T-helper 1 cell treated with Interleukin-12 subunit alpha and Interleukin-12 subunit beta and Interleukin-4 antibody, amounts not matched to agents 30 μg/mL and 1 μg/mL, for 36 hours (primary cell): ENCODE data around the gene METTL24.
A peak's percentile ranks its signal among the peaks of the same experiment; 100 is the strongest.

Experiments used
- H3K27ac Mint-ChIP-seq: one replicate; pipeline ENCODE4 v1.8.0; 2021; ENCODE audit warnings: mild to moderate bottlenecking, mixed read lengths
- H3K27me3 Mint-ChIP-seq: one replicate; pipeline ENCODE4 v1.8.0; 2021; ENCODE audit warnings: low read depth, mixed read lengths
- H3K36me3 Mint-ChIP-seq: one replicate; pipeline ENCODE4 v1.8.0; 2021; ENCODE audit warnings: low read depth, mixed read lengths
- H3K4me1 Mint-ChIP-seq: one replicate; pipeline ENCODE4 v1.8.0; 2021; ENCODE audit warnings: low read depth, mixed read lengths
- H3K4me3 Mint-ChIP-seq: one replicate; pipeline ENCODE4 v1.8.0; 2021; ENCODE audit warnings: mild to moderate bottlenecking, moderate library complexity, mixed read lengths
- H3K9me3 Mint-ChIP-seq: one replicate; pipeline ENCODE4 v1.8.0; 2021; ENCODE audit warnings: mixed read lengths

Gene METTL24, protein sequence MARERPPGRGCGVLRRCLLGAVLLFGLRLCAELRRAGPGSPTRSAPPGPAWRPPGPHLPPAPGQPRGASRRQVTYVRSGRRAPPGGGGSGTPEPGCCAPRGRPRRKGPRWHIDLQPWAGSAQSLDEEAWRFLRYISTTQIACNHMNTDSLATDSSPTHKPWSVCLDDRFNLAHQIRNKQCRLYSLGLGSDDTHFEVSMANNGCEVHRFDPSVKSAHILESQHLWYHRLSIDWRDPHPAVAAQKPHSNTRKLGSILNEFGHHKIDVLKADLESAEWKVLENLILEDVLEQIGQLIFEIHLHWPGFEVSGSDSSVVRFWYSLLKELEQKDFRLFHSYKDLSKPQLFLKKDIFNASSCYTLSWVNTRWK

DNA sequence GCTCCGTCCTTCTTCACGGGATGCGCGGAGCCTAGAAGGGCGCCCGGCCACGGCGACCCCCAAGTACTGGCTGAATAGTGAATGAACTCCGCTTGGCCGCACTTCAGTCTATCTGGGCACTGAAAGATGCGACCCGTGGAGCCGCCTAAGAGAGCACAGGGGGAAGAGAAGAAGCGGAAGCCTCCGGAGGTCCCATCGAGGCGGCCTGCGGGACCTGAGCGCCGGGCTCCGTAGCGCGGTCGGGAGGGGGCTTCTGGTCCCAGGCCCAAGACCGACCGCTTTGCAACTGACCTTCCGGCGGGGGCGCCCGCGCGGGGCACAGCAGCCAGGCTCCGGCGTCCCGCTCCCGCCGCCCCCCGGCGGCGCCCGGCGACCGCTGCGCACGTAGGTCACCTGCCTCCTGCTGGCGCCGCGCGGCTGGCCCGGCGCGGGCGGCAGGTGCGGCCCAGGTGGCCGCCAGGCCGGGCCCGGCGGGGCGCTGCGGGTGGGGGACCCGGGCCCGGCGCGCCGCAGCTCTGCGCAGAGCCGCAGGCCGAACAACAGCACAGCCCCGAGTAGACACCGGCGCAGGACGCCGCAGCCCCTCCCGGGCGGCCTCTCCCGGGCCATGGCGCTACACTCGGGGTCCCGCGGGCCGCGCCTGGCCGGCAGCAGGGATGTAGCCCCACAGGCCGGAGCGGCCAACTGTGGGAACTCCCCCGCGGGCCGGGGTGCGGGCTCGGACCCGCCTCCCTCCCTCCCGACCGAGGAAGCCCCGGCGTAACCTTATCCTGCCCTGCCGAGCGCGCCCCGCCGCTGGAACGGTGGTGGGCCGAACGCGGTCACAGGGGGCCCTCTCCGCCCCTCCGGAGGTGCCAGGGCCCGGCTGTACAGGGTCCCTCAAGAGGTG, at the start of gene METTL24:
Gene METTL24 (minus strand): TSS at position 686 of the 889 bp plus-strand sequence. CDS start 77 bp downstream, at position 609.
- Mint-ChIP-seq H3K9me3 (no peaks in the 10 kb centered on the region), H3K27me3 (peaks cover 69% of the 10 kb centered on the region), H3K4me3 (peak within 1 kb of the TSS; percentile 65), H3K4me1 (peaks cover 4% of the 10 kb centered on the region), H3K36me3 (no peaks in the 10 kb centered on the region), H3K27ac (no peak within 1 kb of the TSS)

DNA sequence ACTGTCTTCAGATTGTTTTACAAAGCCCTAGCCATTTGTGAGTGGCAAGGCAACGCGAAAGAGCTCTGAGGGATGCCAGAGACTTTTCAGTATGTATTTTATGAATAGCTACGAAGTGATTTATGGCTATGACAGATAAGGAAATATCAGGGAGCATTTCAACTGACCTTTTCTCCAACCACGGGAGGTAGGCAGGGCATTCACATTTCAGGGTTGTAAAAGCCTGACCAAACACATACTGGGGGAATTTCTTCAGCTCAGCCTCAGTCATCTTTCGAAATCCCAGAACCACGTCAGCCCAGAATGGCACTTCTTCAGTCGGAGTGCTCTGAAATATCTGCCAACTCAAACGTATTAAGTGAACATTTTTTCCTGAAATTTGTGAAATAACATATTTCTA, 46.5 kb upstream of the METTL24 start:
- no peaks in the 10 kb centered on the region for H3K36me3 Mint-ChIP-seq
- no peaks in the 10 kb centered on the region for H3K4me1 Mint-ChIP-seq
- no peak overlapping the region for H3K4me3 Mint-ChIP-seq
- no peak overlapping the region for H3K27ac Mint-ChIP-seq
- H3K27me3 Mint-ChIP-seq = no peaks in the 10 kb centered on the region
- no peaks in the 10 kb centered on the region for H3K9me3 Mint-ChIP-seq

DNA sequence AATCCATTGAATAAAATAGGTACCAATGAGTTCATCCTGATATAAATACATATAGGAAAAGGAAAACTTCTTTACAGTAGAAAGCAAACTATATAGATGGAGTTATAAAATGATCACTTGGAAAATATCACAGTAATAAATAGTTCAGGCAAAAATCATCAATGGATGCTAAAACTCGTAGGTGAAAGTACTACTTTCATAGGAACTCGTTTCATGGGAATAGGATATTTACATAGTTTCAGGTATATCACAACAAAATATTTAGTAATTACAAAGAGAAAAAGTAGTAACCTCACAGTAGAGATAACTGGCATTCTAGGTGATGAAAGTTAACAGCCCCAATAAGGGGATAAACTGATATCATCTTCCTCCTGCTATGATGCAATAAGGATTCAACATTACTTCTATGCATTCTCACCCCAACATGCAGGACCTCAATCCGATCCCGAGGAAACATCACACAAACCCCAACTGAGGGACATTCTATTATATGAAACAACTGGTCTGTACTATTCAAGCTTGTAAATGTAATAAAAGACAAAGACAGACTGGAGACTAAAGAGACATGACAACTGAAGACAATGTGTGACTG, 43.5 kb upstream of the METTL24 start:
- Mint-ChIP-seq H3K27ac (no peak overlapping the region), H3K9me3 (no peaks in the 10 kb centered on the region), H3K27me3 (no peaks in the 10 kb centered on the region), H3K36me3 (no peaks in the 10 kb centered on the region), H3K4me1 (no peaks in the 10 kb centered on the region), H3K4me3 (no peak overlapping the region)

DNA sequence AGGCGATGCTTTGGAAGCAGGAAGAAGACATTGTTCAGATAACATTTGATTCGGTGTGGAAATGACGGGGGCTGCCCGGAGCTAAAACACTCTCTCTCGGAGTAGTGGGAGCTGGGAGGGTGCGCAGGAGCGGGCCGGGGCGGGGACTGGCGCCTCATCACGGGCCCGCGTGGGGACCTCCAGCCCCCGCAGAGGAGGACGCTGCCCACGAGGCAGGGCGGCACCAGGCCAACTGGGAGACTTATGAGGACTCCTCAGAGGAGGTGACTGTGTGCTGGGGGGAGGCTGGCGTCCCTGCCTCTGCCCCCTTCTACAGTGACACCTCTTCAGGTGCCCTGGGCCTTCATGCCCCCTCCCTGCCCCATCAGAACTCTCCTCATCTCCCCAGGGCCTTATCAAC, 42.1 kb upstream of the METTL24 start:
- no peaks in the 10 kb centered on the region for H3K4me1 Mint-ChIP-seq
- H3K9me3 Mint-ChIP-seq = no peaks in the 10 kb centered on the region
- no peak overlapping the region for H3K27ac Mint-ChIP-seq
- H3K4me3 Mint-ChIP-seq = no peak overlapping the region
- H3K36me3 Mint-ChIP-seq = no peaks in the 10 kb centered on the region
- H3K27me3 Mint-ChIP-seq = no peaks in the 10 kb centered on the region

DNA sequence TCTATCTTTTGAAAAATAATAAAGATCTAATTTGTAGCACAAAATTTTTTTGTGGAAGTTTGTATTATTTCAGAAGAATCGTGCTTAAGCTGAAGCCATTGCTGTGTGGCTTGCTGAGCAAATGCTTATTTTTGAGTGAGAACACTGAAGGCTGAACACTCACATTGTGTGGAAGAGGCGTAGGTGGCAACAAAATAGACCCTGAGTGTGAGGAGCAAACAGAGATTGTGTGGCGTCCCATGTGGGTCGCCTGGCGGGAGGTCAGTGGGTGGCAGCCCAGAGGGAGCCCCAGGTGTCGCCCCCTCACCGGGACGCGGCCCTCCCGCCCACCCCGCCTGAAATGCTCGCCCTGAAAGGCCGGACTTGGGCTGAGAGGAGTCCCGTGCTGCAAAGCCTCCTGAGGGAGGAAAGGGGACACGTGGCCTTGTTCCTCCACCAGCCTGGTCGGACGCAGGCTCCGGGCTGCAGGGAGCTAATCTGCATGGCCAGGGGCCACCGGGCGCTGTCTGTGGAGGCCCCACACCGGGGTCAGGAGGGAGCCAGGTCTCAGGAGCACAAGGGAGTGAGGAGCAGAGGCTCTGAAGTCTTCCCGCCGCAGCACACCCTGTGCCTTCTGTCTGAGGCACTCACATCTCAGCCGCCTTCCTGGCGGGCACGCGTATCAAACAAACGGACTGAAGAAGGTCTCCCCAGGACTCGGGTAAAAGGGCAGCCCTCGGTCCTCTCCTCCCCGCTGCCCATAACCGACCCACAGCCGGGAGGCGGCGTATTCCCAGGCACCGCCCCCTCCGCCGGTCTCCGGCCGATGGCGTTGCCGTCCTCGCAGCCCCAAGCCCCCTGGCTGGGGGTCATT, 41.3 kb upstream of the METTL24 start:
- Mint-ChIP-seq H3K36me3 (no peaks in the 10 kb centered on the region), H3K27me3 (no peaks in the 10 kb centered on the region), H3K4me3 (no peak overlapping the region), H3K4me1 (no peaks in the 10 kb centered on the region), H3K9me3 (no peaks in the 10 kb centered on the region), H3K27ac (no peak overlapping the region)

DNA sequence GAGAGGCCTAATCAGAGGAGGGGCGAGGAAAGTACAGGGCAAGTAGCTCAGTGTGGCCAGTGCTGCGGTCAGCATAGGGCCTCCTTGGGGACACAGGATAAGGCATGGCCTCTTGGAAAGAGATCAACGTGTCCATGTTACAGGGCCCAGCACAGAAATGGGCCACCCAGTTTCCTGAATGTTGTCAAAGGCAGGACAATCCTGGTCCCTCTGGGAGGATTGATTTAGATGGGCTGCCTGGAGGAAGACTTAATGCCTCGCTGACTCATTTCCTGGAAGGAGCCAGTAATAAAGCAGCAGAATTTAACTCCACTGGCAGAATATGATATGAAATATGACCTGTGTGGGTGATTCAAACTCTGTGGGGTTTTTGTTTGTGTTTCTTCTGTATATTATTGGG, 40.6 kb upstream of the METTL24 start:
- no peaks in the 10 kb centered on the region for H3K27me3 Mint-ChIP-seq
- H3K36me3 Mint-ChIP-seq = no peaks in the 10 kb centered on the region
- no peaks in the 10 kb centered on the region for H3K4me1 Mint-ChIP-seq
- no peaks in the 10 kb centered on the region for H3K9me3 Mint-ChIP-seq
- H3K27ac Mint-ChIP-seq = no peak overlapping the region
- H3K4me3 Mint-ChIP-seq = no peak overlapping the region

DNA sequence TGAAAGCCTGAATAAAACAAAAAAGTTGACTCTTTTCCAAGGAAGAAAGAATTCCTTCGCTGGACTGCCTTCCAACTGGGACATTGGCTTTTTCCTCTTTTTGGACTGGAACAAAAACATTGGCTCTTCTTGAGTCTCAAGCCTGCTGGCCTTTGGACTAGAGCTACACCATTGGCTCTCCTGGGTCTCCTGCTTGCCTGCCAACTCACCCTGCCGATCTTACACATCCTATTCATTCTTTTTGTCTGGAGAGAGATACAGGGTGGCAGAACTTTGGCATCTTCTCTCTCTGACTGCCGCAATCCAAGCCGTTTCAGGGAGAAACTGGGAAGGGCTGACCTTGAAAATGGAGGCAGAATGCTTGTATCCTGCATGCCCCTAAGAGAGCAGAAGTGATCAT, 37.1 kb upstream of the METTL24 start:
- H3K27ac Mint-ChIP-seq = no peak overlapping the region

DNA sequence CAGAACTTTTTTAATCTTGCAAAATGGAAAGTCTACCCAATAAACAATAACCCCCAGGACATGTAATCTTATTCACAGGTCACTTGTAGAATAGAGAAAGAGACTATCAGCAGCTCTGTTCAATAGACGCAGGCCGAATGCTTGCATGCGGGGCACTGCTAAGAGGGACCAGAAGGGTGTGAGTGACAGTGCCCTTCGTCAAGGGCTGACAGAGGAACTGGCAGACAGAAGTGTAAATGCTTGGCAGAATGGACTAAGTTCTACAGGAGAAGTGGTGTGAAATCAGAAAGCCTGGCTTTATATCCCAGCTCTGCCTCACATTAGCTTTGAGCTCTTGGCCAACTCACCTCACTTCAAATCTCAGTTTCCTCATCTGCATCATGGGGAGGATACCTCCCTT, 36.3 kb upstream of the METTL24 start:
- H3K27ac Mint-ChIP-seq = no peak overlapping the region
- H3K27me3 Mint-ChIP-seq = no peaks in the 10 kb centered on the region
- no peak overlapping the region for H3K4me3 Mint-ChIP-seq
- H3K4me1 Mint-ChIP-seq = peaks cover 8% of the 10 kb centered on the region
- H3K36me3 Mint-ChIP-seq = no peaks in the 10 kb centered on the region
- no peaks in the 10 kb centered on the region for H3K9me3 Mint-ChIP-seq

More for the DNA sequence above, 37.1 kb upstream of the METTL24 start:
- no peaks in the 10 kb centered on the region for H3K36me3 Mint-ChIP-seq
- H3K9me3 Mint-ChIP-seq = no peaks in the 10 kb centered on the region
- H3K4me3 Mint-ChIP-seq = no peak overlapping the region
- H3K4me1 Mint-ChIP-seq = peaks cover 2% of the 10 kb centered on the region
- no peaks in the 10 kb centered on the region for H3K27me3 Mint-ChIP-seq

DNA sequence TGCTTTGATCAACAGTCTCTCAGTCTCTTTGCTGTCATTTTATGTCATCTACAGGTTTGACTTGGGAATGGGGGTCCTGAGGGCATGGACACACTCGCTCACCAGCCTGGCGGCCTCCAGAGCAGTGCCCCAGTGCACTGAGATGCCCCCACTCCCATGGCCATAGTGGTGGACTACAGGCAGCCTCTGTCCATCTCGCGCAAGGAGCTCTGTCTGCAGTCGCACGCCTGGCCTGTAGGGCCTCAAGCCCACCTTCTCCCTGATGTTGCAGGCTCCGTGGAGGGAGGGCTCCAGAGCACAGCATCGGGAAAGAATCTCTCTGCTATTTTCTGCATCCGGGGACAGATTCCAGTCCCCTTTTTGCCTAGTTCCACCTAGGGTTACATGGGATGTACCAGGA, 34.6 kb upstream of the METTL24 start:
- H3K4me3 Mint-ChIP-seq = no peak overlapping the region
- H3K4me1 Mint-ChIP-seq = peaks cover 8% of the 10 kb centered on the region
- H3K9me3 Mint-ChIP-seq = no peaks in the 10 kb centered on the region
- no peaks in the 10 kb centered on the region for H3K27me3 Mint-ChIP-seq
- no peak overlapping the region for H3K27ac Mint-ChIP-seq
- no peaks in the 10 kb centered on the region for H3K36me3 Mint-ChIP-seq

DNA sequence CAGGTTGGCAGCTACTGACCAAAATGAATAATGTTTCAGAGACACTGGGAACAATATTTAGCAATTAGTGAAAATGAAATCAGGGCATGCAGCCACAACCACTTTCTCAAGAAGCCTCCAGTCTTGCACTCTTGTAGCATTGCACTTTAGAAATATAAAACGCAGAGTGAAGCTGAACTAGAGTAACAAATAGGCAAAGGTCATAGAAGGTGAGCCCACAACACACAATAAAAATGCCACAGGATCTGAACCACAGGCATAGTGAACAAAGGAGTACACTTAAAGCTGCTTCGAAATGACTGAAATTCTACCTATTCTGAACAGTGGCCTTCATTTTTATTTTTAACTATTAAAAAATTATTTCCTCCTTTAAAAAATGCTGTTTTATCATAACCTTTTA, 32.3 kb upstream of the METTL24 start:
- H3K9me3 Mint-ChIP-seq = no peaks in the 10 kb centered on the region
- peaks cover 8% of the 10 kb centered on the region for H3K4me1 Mint-ChIP-seq
- no peaks in the 10 kb centered on the region for H3K36me3 Mint-ChIP-seq
- H3K4me3 Mint-ChIP-seq = no peak overlapping the region
- H3K27me3 Mint-ChIP-seq = no peaks in the 10 kb centered on the region
- no peak overlapping the region for H3K27ac Mint-ChIP-seq

DNA sequence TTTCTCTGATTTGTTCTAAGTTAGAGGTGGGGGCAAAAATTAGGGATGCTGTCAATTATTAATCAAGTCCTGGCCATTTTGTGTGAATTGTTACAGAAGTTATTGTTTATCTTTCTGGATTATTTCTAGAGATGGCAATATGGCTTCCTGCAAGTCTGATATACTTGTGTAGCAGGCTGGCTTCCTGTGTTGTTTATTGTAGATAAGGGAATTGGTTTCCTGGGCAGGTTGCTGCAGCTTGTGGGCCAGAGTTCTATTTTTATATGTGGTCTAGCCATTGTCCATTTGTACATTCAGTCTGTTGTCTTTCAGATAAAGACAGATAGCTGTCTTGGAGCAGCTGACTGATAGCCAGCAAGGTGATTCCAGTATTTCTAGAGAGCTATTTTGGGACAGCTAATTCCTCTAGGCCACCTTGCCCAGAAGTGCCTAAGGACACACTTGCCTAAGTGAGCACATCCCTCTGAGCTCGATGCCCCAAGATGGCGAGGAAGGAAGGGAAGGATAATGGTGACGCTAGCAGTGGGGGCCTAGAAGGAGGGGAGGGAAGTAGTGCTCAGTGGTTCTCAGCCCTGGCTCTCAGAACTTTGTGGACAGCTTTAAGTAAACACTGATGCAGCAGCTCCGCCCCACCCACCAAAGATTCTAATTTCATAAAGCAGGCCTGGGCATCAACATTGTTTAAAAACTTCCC, 31.7 kb upstream of the METTL24 start:
- Mint-ChIP-seq H3K4me1 (peaks cover 8% of the 10 kb centered on the region), H3K27me3 (no peaks in the 10 kb centered on the region), H3K4me3 (no peak overlapping the region), H3K9me3 (no peaks in the 10 kb centered on the region), H3K27ac (no peak overlapping the region), H3K36me3 (no peaks in the 10 kb centered on the region)

DNA sequence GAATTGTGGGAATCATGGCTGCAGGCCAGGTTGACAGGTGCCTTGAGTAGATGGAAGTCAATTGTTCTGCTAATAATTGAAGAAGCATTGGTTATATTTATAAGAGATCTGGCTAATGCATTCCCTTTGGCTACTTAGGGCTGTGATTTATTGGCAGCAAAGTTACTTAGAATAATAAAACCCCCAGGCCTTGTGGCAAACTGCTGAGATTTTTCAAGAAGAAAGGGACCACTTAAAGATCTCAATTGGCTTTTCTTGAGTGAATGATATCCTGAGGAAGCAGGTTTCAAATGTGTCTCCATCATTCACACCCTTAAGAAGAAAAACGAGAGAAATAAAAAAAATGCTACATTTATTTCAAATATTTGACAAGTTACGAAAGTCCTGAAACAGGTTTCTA, 29.8 kb upstream of the METTL24 start:
- Mint-ChIP-seq H3K36me3 (no peaks in the 10 kb centered on the region), H3K27me3 (no peaks in the 10 kb centered on the region), H3K9me3 (no peaks in the 10 kb centered on the region), H3K4me1 (peaks cover 8% of the 10 kb centered on the region), H3K27ac (no peak overlapping the region), H3K4me3 (no peak overlapping the region)

DNA sequence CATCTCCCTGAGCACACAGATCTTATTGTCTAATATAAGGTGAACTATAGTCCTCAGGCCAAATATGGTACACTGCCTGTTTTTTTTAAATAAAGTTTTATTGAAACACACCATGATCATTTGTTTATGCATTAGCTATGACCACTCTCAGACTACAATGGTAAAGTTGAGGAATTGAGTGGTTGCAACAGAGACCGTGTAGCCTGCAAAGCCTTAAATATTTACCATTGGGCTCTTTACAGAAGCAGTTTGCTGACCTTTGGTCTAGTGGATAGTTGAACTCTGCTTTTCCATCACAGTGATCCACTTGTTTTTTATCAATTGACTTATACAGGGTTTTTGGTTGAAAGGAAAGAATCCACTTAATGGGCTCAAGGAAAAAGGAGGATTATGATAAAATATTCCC, 27.3 kb upstream of the METTL24 start:
- no peak overlapping the region for H3K4me3 Mint-ChIP-seq

DNA sequence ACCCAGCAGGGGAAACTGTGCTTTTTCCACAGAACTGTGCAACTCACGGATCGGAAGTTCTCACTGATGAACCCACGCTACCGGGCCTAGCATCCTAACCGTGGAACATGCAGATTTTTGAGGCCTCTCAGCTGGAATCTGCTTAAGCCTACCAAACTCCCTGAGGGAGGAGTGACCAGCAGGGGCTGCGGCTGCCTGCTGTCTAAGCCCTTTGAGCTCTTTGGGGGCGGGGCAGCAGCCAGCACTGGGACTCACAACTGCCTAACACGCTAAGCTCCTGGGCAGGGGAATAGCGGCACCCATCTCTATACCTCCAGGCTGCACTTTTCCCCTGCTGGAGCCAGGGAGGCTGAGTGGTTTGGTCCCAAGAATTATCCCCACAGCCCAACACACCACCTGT, 20.4 kb upstream of the METTL24 start:
- Mint-ChIP-seq H3K27me3 (no peaks in the 10 kb centered on the region), H3K4me1 (no peaks in the 10 kb centered on the region), H3K36me3 (no peaks in the 10 kb centered on the region), H3K27ac (no peak overlapping the region), H3K9me3 (no peaks in the 10 kb centered on the region), H3K4me3 (no peak overlapping the region)

More for the DNA sequence above, 27.3 kb upstream of the METTL24 start:
- H3K4me1 Mint-ChIP-seq = peaks cover 6% of the 10 kb centered on the region
- H3K36me3 Mint-ChIP-seq = no peaks in the 10 kb centered on the region
- no peak overlapping the region for H3K27ac Mint-ChIP-seq
- no peaks in the 10 kb centered on the region for H3K27me3 Mint-ChIP-seq
- H3K9me3 Mint-ChIP-seq = no peaks in the 10 kb centered on the region
